GM19238 (cell line): ENCODE measurements around the gene ZNF695.
A peak's percentile ranks its signal among the peaks of the same experiment; 100 is the strongest.
"Not testable (repeated sequence)": the region's sequence is repeated elsewhere in the genome, so short reads cannot be mapped to it uniquely, and the experiment has no call there.

Source experiments
- DNase-seq: peaks from one replicate; pipeline ENCODE4 v3.0.0; 2011; ENCODE audit warnings: low spot score; ENCODE audit not compliant: insufficient read length

The ZNF695 gene

GRCh38 chr1:247007511-247008405 lies at the start of gene ZNF695:
Gene ZNF695, minus strand, starts transcription at chr1:247008057. Its CDS starts 149 bp downstream, at chr1:247007908.
- peak; percentile 92 for DNase-seq

- no peak for DNase-seq
These were observed 48.2 kb upstream of the ZNF695 start for GRCh38 chr1:247056071-247056470.

- no peak for DNase-seq
These were observed 47.1 kb upstream of the ZNF695 start for GRCh38 chr1:247054992-247055415.

- no peak for DNase-seq
These were observed 39.8 kb upstream of the ZNF695 start for GRCh38 chr1:247047702-247048101.

GRCh38 chr1:247047260-247047659 lies 39.4 kb upstream of the ZNF695 start:
- no peak for DNase-seq

- no peak for DNase-seq
These were observed 35.5 kb upstream of the ZNF695 start for GRCh38 chr1:247043406-247043805.

- no peak for DNase-seq
These were observed 29.9 kb upstream of the ZNF695 start for GRCh38 chr1:247037511-247038320.

GRCh38 chr1:247032306-247032705 lies 24.4 kb upstream of the ZNF695 start:
- DNase-seq: not testable (repeated sequence)

GRCh38 chr1:247024658-247025057 lies 16.8 kb upstream of the ZNF695 start:
- DNase-seq: not testable (repeated sequence)

- no peak for DNase-seq
These were observed 5.5 kb upstream of the ZNF695 start for GRCh38 chr1:247013391-247013790.

- no peak for DNase-seq
These were observed 546 bp upstream of the ZNF695 start for GRCh38 chr1:247008406-247008799.

GRCh38 chr1:247004081-247004480 lies 3.8 kb downstream of the ZNF695 start:
- not testable (repeated sequence) for DNase-seq

- no peak for DNase-seq
These were observed 18.0 kb downstream of the ZNF695 start for GRCh38 chr1:246989901-246990300.

GRCh38 chr1:246988316-246988715 lies 19.5 kb downstream of the ZNF695 start:
- DNase-seq: no peak

- no peak for DNase-seq
These were observed 20.7 kb downstream of the ZNF695 start for GRCh38 chr1:246987083-246987690.

GRCh38 chr1:246978785-246979184 lies 29.1 kb downstream of the ZNF695 start:
- DNase-seq: no peak

GRCh38 chr1:246978281-246978680 lies 29.6 kb downstream of the ZNF695 start:
- no peak for DNase-seq

GRCh38 chr1:246971969-246972368 lies 35.9 kb downstream of the ZNF695 start:
- DNase-seq: no peak

GRCh38 chr1:246971090-246971721 lies 36.7 kb downstream of the ZNF695 start:
- DNase-seq: no peak

- DNase-seq: no peak
These were observed 38.2 kb downstream of the ZNF695 start for GRCh38 chr1:246969621-246970020.

- DNase-seq: no peak
These were observed 41.4 kb downstream of the ZNF695 start for GRCh38 chr1:246966502-246966901.
